Ureter (tissue), 1 donor: ENCODE data around the gene ZNF768. TPM values are rescaled to one million over a fixed set of nuclear protein-coding genes. Genes with fewer than 3 reads are reported as not detected.
"Not testable (repeated sequence)": the region's sequence is repeated elsewhere in the genome, so short reads cannot be mapped to it uniquely, and the experiment has no call there.

Experiments
- DNase-seq: peaks from one replicate; pipeline ENCODE4 v3.0.0-alpha.2; 2020; ENCODE audit warnings: low spot score
- total RNA-seq: library from RNA; stranded (reverse); gene quantifications from one replicate; pipeline ENCODE4 v1.2.4, GENCODE V29; 2023
- donor health status: DM: yes; HTN: yes; CAD: no.

ZNF768 gene
- total RNA-seq, 1 donor from 2014 or later, result 37.6 TPM

GRCh38 chr16:30510376-30510938, 15.9 kb downstream of the ZNF768 start:
- no peak for DNase-seq

GRCh38 chr16:30509081-30509765, 17.1 kb downstream of the ZNF768 start:
- DNase-seq, result no peak

GRCh38 chr16:30503403-30504296, 22.7 kb downstream of the ZNF768 start:
- no peak for DNase-seq

GRCh38 chr16:30499284-30499683, 27.1 kb downstream of the ZNF768 start:
- no peak for DNase-seq

GRCh38 chr16:30494709-30495108, 31.7 kb downstream of the ZNF768 start:
- DNase-seq, result no peak

GRCh38 chr16:30493941-30494488, 32.4 kb downstream of the ZNF768 start:
- no peak for DNase-seq

- peak; percentile 57 for DNase-seq
Measured at GRCh38 chr16:30491744-30492308, 34.5 kb downstream of the ZNF768 start.

- no peak for DNase-seq
Measured at GRCh38 chr16:30491229-30491628, 35.1 kb downstream of the ZNF768 start.

- DNase-seq, result peak; percentile 56
Measured at GRCh38 chr16:30490210-30490609, 36.2 kb downstream of the ZNF768 start.

- no peak for DNase-seq
Measured at GRCh38 chr16:30488764-30489605, 37.4 kb downstream of the ZNF768 start.

- DNase-seq, result no peak
Measured at GRCh38 chr16:30485818-30486436, 40.4 kb downstream of the ZNF768 start.

GRCh38 chr16:30484887-30485286, 41.5 kb downstream of the ZNF768 start:
- DNase-seq, result no peak

- DNase-seq, result no peak
Measured at GRCh38 chr16:30482366-30482765, 44.0 kb downstream of the ZNF768 start.

- no peak for DNase-seq
Measured at GRCh38 chr16:30481381-30481780, 45.0 kb downstream of the ZNF768 start.

GRCh38 chr16:30478766-30479478, 47.4 kb downstream of the ZNF768 start:
- DNase-seq, result no peak

GRCh38 chr16:30477773-30478172, 48.6 kb downstream of the ZNF768 start:
- DNase-seq, result not testable (repeated sequence)

- no peak for DNase-seq
Measured at GRCh38 chr16:30476991-30477390, 49.4 kb downstream of the ZNF768 start.

GRCh38 chr16:30474684-30475083, 51.7 kb downstream of the ZNF768 start:
- DNase-seq, result no peak

- no peak for DNase-seq
Measured at GRCh38 chr16:30474074-30474452, 52.3 kb downstream of the ZNF768 start.
